Large intestine (tissue), 3 donors: ENCODE measurements around the gene PTPRN2. TPM values are rescaled to one million over a fixed set of nuclear protein-coding genes. Genes with fewer than 3 reads are reported as not detected.

Experiments used
- DNase-seq, 2 donors: peaks; one replicate each; pipeline versions ENCODE4 v3.0.0 to v3.0.0-alpha.2; 2013
- H3K27ac ChIP-seq: one replicate; pipeline ENCODE4 v1.5.1; 2013; ENCODE audit warnings: low read length
- H3K27me3 ChIP-seq: 2 replicates; pipeline ENCODE4 v1.6.1; 2013; ENCODE audit warnings: low read length; ENCODE audit not compliant: control insufficient read depth, insufficient read depth
- H3K36me3 ChIP-seq: 2 replicates; pipeline ENCODE4 v1.6.1; 2013; ENCODE audit warnings: low read length; ENCODE audit not compliant: control insufficient read depth, insufficient read depth
- H3K4me1 ChIP-seq: one replicate; pipeline ENCODE4 v1.6.1; 2013; ENCODE audit warnings: low read length; ENCODE audit not compliant: control insufficient read depth, insufficient read depth
- H3K4me3 ChIP-seq: one replicate; pipeline ENCODE4 v1.5.1; 2013; ENCODE audit warnings: low read length
- H3K9me3 ChIP-seq: one replicate; pipeline ENCODE4 v1.6.1; 2013; ENCODE audit warnings: mild to moderate bottlenecking, low read depth, low read length, moderate library complexity; ENCODE audit not compliant: control insufficient read depth
- WGBS: methylation state at CpG from one replicate; pipeline ENCODE4 v1.1.5; 2013; ENCODE audit warnings: low lambda C conversion rate; ENCODE audit not compliant: insufficient coverage; 5-methylcytosine and 5-hydroxymethylcytosine counted together
- polyA plus RNA-seq: library from polyadenylated mRNA; unstranded; fragments of 120-200 nt; gene quantifications from one replicate; pipeline ENCODE4 v1.2.1, GENCODE V29; 2013

Gene PTPRN2
- polyA plus RNA-seq, 1 donor, result 13.4 TPM

- no peak for DNase-seq
- Histone ChIP-seq H3K9me3 (no peaks in the 10 kb centered on the region), H3K4me1 (no peaks in the 10 kb centered on the region), H3K27me3 (no peaks in the 10 kb centered on the region), H3K36me3 (no peaks in the 10 kb centered on the region), H3K27ac (no peak overlapping the region), H3K4me3 (no peak overlapping the region)
- no CpG with 5 or more reads among the region's 12 CpGs for WGBS
Measured at GRCh38 chr7:158446706-158447105, 140.9 kb downstream of the PTPRN2 start.

GRCh38 chr7:158446281-158446680 lies 141.3 kb downstream of the PTPRN2 start:
- Histone ChIP-seq H3K4me3 (no peak overlapping the region), H3K9me3 (peaks cover 3% of the 10 kb centered on the region), H3K27ac (no peak overlapping the region), H3K4me1 (no peaks in the 10 kb centered on the region), H3K36me3 (no peaks in the 10 kb centered on the region), H3K27me3 (no peaks in the 10 kb centered on the region)
- no peak for DNase-seq
- no CpG with 5 or more reads among the region's 13 CpGs for WGBS

GRCh38 chr7:158445421-158446175 lies 142.0 kb downstream of the PTPRN2 start:
- Histone ChIP-seq H3K4me1 (no peaks in the 10 kb centered on the region), H3K27ac (no peak overlapping the region), H3K36me3 (no peaks in the 10 kb centered on the region), H3K9me3 (peaks cover 4% of the 10 kb centered on the region), H3K4me3 (no peak overlapping the region), H3K27me3 (no peaks in the 10 kb centered on the region)
- DNase-seq, result no peak
- WGBS, result no CpG with 5 or more reads among the region's 30 CpGs

GRCh38 chr7:158444501-158445420 lies 142.9 kb downstream of the PTPRN2 start:
- WGBS, result no CpG with 5 or more reads among the region's 25 CpGs
- no peak for DNase-seq
- H3K4me1 ChIP-seq, result no peaks in the 10 kb centered on the region
- H3K27ac ChIP-seq, result no peak overlapping the region
- H3K36me3 ChIP-seq, result no peaks in the 10 kb centered on the region
- H3K4me3 ChIP-seq, result no peak overlapping the region
- H3K9me3 ChIP-seq, result peaks cover 4% of the 10 kb centered on the region
- no peaks in the 10 kb centered on the region for H3K27me3 ChIP-seq

GRCh38 chr7:158443688-158444483 lies 143.7 kb downstream of the PTPRN2 start:
- Histone ChIP-seq H3K27ac (no peak overlapping the region), H3K36me3 (no peaks in the 10 kb centered on the region), H3K9me3 (peaks cover 4% of the 10 kb centered on the region), H3K4me1 (no peaks in the 10 kb centered on the region), H3K27me3 (no peaks in the 10 kb centered on the region), H3K4me3 (no peak overlapping the region)
- no CpG with 5 or more reads among the region's 19 CpGs for WGBS
- DNase-seq, result no peak

GRCh38 chr7:158443014-158443687 lies 144.5 kb downstream of the PTPRN2 start:
- WGBS, result no CpG with 5 or more reads among the region's 28 CpGs
- DNase-seq, result no peak

GRCh38 chr7:158442260-158442659 lies 145.4 kb downstream of the PTPRN2 start:
- Histone ChIP-seq H3K9me3 (peaks cover 4% of the 10 kb centered on the region), H3K36me3 (no peaks in the 10 kb centered on the region), H3K27me3 (peaks cover 6% of the 10 kb centered on the region), H3K4me1 (no peaks in the 10 kb centered on the region), H3K27ac (no peak overlapping the region), H3K4me3 (no peak overlapping the region)
- WGBS, result 82% methylated on average over 2 of the region's 4 CpGs
- no peak for DNase-seq

More at GRCh38 chr7:158443014-158443687, 144.5 kb downstream of the PTPRN2 start:
- H3K27ac ChIP-seq, result no peak overlapping the region
- H3K9me3 ChIP-seq, result peaks cover 4% of the 10 kb centered on the region
- no peaks in the 10 kb centered on the region for H3K4me1 ChIP-seq
- no peak overlapping the region for H3K4me3 ChIP-seq
- H3K27me3 ChIP-seq, result peaks cover 3% of the 10 kb centered on the region
- H3K36me3 ChIP-seq, result no peaks in the 10 kb centered on the region

- Histone ChIP-seq H3K27ac (no peak overlapping the region), H3K4me3 (no peak overlapping the region), H3K27me3 (peaks cover 6% of the 10 kb centered on the region), H3K4me1 (no peaks in the 10 kb centered on the region), H3K36me3 (no peaks in the 10 kb centered on the region), H3K9me3 (peaks cover 4% of the 10 kb centered on the region)
- no peak for DNase-seq
- 50% methylated on average over 4 of the region's 8 CpGs for WGBS
Measured at GRCh38 chr7:158439035-158439434, 148.6 kb downstream of the PTPRN2 start.

- no peaks in the 10 kb centered on the region for H3K36me3 ChIP-seq
- H3K9me3 ChIP-seq, result no peaks in the 10 kb centered on the region
- H3K4me3 ChIP-seq, result no peak overlapping the region
- peaks cover 15% of the 10 kb centered on the region for H3K4me1 ChIP-seq
- H3K27me3 ChIP-seq, result peaks cover 3% of the 10 kb centered on the region
- DNase-seq, result peak; percentile 90 to 94
- WGBS, result no CpG with 5 or more reads among the region's 17 CpGs
- H3K27ac ChIP-seq, result peak overlapping the region; percentile 50
Measured at GRCh38 chr7:158432369-158433341, 155.0 kb downstream of the PTPRN2 start.
